Heart left ventricle (tissue), 16 donors: ENCODE results near the gene TNRC6B. TPM values are rescaled to one million over a fixed set of nuclear protein-coding genes. Genes with fewer than 3 reads are reported as not detected.

ENCODE experiments used
- ATAC-seq, 4 donors: fragments of 200-7000 bp; cut with Tn5 transposase; one replicate each; pipeline ENCODE4 v1.9.1; 2020 to 2022; ENCODE audit warnings: moderate library complexity in 4 of 4, mild to moderate bottlenecking in 3 of 4, moderate number of reproducible peaks in 1 of 4
- DNase-seq, 5 donors: peaks; one replicate each; pipeline ENCODE4 v3.0.0-alpha.2; 2020
- H3K27ac ChIP-seq, 12 donors: fragments of 200-600 bp; sonication (generic) in 4 of 12; one replicate each; pipeline versions ENCODE4 v1.5.0 to v1.8.0; 2016 to 2022; ENCODE audit warnings: mild to moderate bottlenecking in 2 of 12
- H3K27me3 ChIP-seq, 9 donors: fragments of 200-600 bp; sonication (generic) in 2 of 9; one replicate each; pipeline versions ENCODE4 v1.5.1 to v1.8.0; 2016 to 2022; ENCODE audit warnings: mild to moderate bottlenecking in 3 of 9
- H3K36me3 ChIP-seq, 9 donors: fragments of 200-600 bp; sonication (generic) in 2 of 9; one replicate each; pipeline versions ENCODE4 v1.5.0 to v1.8.0; 2018 to 2022; ENCODE audit warnings: mild to moderate bottlenecking in 2 of 9
- H3K4me1 ChIP-seq, 12 donors: fragments of 200-600 bp; sonication (generic) in 4 of 12; one replicate each; pipeline versions ENCODE4 v1.5.0 to v1.8.0; 2016 to 2022; ENCODE audit warnings: mild to moderate bottlenecking in 3 of 12
- H3K4me3 ChIP-seq, 12 donors: fragments of 200-600 bp; sonication (generic) in 4 of 12; one replicate each; pipeline versions ENCODE4 v1.5.0 to v1.8.0; 2017 to 2022; ENCODE audit warnings: mild to moderate bottlenecking in 9 of 12, moderate library complexity in 4 of 12
- H3K9me3 ChIP-seq, 12 donors: fragments of 200-600 bp; sonication (generic) in 4 of 12; one replicate each; pipeline versions ENCODE4 v1.5.0 to v1.8.0; 2016 to 2022; ENCODE audit warnings: mild to moderate bottlenecking in 1 of 12
- POLR2A ChIP-seq, 2 donors: fragments of 450-650 bp; IDR thresholded peaks; one replicate each; pipeline ENCODE4 v1.6.1; 2017; ENCODE audit warnings: antibody characterized with exemption in 2 of 2, mild to moderate bottlenecking in 2 of 2, moderate library complexity in 2 of 2
- WGBS, 4 donors: extraction: QIAGEN DNeasy Blood & Tissue Kit in 2 of 4; methylation state at CpG; one replicate each; pipeline versions ENCODE4 v1.1.5 to v1.1.7; 2013 to 2018; 5-methylcytosine and 5-hydroxymethylcytosine counted together
- intact Hi-C, 10 donors: fragments of 100-400 bp; cut with DNase I; formaldehyde crosslinking; loops; one replicate each; pipeline versions ENCODE4 v1.11.1 to v1.14.2; 2022
- polyA plus RNA-seq, 2 donors: library from polyadenylated mRNA; stranded (reverse); fragments of 200-250 nt; gene quantifications; one replicate each; pipeline ENCODE4 v1.2.3, GENCODE V29; 2013
- total RNA-seq, 9 donors: library from RNA; depleted of rRNA in 2 of 9; stranded (reverse); fragments of >200 nt in 2 of 9; fragmentation: NEBNext Ultra II Directional in 3 of 9; extraction: Animal tissue kit (Norgen Biotek cat#: 25700) in 3 of 9; gene quantifications; one replicate each; pipeline versions ENCODE4 v1.1.0 to v1.2.4, GENCODE V29; 2016 to 2023
- TF ChIP-seq, protein P1 (sequence below), 12 donors: fragments of 200-600 bp; sonication (generic) in 4 of 12; IDR thresholded peaks; one replicate each; pipeline versions ENCODE4 v1.5.0 to v1.8.0; 2018 to 2022; ENCODE audit warnings: antibody characterized with exemption in 12 of 12, mild to moderate bottlenecking in 5 of 12
- donor health status: ischemic (EF 13 %, LVEDD 7.1; RV severe dilation, severe dysfunction).
- donor health status: healthy with polysubstance abuse.
- donor health status: DM: no; HTN: yes; CAD: no.
- donor health status: DM: no; HTN: no; CAD: no.
- donor health status: ischemic (EF 25% LVEDD 6.9; RV normal size, moderate dysfunction).
- donor health status: ischemic (EF 25% LVEDD 5.7; RV mildly dilated, moderate dysfunction).
- donor health status: healthy.
- donor health status: DM: yes; HTN: yes; CAD: no.
- donor health status: ischemic (EF 35%, LVEDD 5.7; RV mildly dilated, moderate dysfunction).
- donor health status: nonischemic (EF 11% LVEDD 7.7; RV severe dilation, severe dysfunction).
- donor health status: DM: yes; HTN: yes; CAD: no.
- donor health status: PGD.
- donor health status: ischemic (EF 29% LVEDD 5.4; RV normal size, mild dysfunction).
- donor health status: nonischemic (EF 23%, LVEDD 6.1; RV moderate dilation, normal function).

TNRC6B gene
- total and polyA plus RNA-seq, 11 donors = 13.2 to 62.4 (median 39.3) TPM

DNA sequence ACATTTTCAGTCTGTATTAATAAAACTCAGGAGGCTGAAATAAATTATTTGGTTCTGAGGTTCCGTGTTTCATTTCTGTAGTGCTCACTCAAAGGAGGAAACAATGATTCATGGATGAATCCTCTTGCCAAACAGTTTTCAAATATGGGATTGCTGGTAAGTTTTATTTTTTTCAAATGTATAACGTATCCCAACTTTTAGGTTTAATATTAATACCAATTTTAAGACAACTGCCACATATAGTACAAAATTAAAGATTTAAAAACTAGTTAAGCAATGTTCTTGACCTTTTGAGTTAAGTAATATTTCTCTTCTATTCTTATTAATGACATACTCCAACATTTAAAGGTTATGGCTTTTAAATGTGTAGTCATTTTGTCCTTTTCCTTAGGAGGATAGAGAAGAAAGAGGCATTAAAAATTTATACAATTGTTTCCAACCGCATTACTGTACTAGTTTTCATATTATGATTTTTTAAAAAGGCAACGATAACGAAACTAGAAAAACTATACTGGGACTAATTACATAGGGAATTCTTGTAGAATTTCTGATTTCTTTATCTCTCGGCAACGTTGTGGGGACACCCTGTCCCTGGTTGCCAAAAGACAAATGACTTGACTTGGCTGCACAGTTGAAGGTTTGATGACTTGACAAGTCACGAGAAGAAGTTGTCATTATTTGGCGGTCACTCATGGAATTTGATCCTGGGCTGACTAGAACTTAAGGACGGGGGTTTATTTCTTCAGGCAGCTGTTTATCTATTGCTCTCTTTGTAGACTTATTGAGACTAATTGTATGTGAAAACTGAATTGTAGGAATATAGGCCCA, 99.5 kb downstream of the TNRC6B start:
- H3K4me1 ChIP-seq = peaks cover 0 to 47% (median 15%) of the 10 kb centered on the region in 12 donors
- peak in 2 of 5 donors; percentile 31 to 45 for DNase-seq
- intact Hi-C loops = loop anchor here in 8 of 10 donors (5.0 to 10.0 kb wide), 9 partner anchors 62 to 232 kb away; partner anchors contain the start of genes TNRC6B (in 5 of the 8) and ADSL (in 1 of the 8)

DNA sequence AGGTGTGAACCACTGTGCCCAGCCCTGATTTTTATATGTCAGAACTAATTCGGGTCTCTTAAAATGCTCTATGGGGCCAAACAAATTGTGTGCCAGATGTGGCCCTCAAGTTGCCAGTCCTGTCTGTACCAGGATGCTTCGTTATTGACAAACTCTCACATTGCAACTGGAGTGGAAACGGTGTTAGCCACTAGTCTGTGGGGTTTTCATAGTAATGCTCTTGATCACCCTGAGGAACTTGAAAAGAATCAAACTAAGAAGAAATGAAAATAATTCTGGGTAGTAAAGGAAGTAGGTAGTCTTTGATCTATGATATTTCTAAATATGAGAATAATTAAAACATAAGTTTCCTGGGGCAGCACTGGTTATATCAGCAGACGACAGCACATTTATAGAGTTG, 101.3 kb downstream of the TNRC6B start:
- intact Hi-C loops = loop anchor here in 8 of 10 donors (5.0 to 10.0 kb wide), 9 partner anchors 64 to 234 kb away; partner anchors contain the start of genes TNRC6B (in 5 of the 8) and ADSL (in 1 of the 8)
- 94 to 96% (median 96%) methylated on average over 4 of the region's 4 CpGs for WGBS, 4 donors
- H3K36me3 ChIP-seq = peaks cover 0 to 76% (median 58%) of the 10 kb centered on the region in 9 donors

More for the DNA sequence above, 99.5 kb downstream of the TNRC6B start:
- Histone ChIP-seq H3K27me3 (no peaks in the 10 kb centered on the region), H3K27ac (peak overlapping the region; percentile 58 to 87 (median 80)), H3K9me3 (no peaks in the 10 kb centered on the region), H3K4me3 (peak overlapping the region in 11 of 12 donors; percentile 3 to 51 (median 43)), H3K36me3 (peaks cover 0 to 75% (median 63%) of the 10 kb centered on the region in 9 donors)
- 30 to 51% (median 35%) methylated on average over 10 of the region's 10 CpGs for WGBS, 4 donors
- ATAC-seq = peak; percentile 60 to 76 (median 69)
- TF ChIP-seq, protein P1, sequence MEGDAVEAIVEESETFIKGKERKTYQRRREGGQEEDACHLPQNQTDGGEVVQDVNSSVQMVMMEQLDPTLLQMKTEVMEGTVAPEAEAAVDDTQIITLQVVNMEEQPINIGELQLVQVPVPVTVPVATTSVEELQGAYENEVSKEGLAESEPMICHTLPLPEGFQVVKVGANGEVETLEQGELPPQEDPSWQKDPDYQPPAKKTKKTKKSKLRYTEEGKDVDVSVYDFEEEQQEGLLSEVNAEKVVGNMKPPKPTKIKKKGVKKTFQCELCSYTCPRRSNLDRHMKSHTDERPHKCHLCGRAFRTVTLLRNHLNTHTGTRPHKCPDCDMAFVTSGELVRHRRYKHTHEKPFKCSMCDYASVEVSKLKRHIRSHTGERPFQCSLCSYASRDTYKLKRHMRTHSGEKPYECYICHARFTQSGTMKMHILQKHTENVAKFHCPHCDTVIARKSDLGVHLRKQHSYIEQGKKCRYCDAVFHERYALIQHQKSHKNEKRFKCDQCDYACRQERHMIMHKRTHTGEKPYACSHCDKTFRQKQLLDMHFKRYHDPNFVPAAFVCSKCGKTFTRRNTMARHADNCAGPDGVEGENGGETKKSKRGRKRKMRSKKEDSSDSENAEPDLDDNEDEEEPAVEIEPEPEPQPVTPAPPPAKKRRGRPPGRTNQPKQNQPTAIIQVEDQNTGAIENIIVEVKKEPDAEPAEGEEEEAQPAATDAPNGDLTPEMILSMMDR (IDR thresholded peaks at IDR 0.05) = no peak
- no peak for TF ChIP-seq POLR2A (IDR thresholded peaks at IDR 0.05)

DNA sequence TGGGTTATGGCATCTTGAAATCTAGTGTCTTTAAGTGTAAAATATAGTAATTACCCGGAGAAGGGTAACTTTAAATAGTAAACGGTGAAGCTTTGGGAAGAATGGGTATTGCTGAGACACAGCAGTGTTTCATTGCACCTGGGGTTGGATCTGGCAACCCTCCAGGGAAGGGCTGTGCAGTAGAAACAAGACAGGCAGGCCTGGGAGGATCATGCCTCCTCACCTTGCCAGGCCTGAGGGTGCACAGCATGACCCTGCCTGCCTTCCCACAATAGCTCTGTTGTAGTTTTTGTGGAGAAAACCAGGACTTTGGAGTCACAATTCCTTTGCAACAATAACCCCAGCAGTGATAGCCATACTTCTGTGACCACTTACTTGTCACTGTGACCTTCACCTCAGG, 104.0 kb downstream of the TNRC6B start:
- TF ChIP-seq, protein P1 (IDR thresholded peaks at IDR 0.05) = no peak
- no peak for TF ChIP-seq POLR2A (IDR thresholded peaks at IDR 0.05)
- Histone ChIP-seq H3K36me3 (peaks cover 0 to 88% (median 67%) of the 10 kb centered on the region in 9 donors), H3K27me3 (no peaks in the 10 kb centered on the region), H3K9me3 (no peaks in the 10 kb centered on the region), H3K4me1 (peaks cover 0 to 18% (median 10%) of the 10 kb centered on the region in 12 donors), H3K4me3 (no peak overlapping the region), H3K27ac (no peak overlapping the region)
- intact Hi-C loops = loop anchor here in 2 of 10 donors (5.0 to 10.0 kb wide), 2 partner anchors 234 to 247 kb away; no protein-coding TSS in a partner anchor
- WGBS, 4 donors = 84 to 88% (median 88%) methylated on average over 2 of the region's 2 CpGs
- no peak for ATAC-seq
- peak in 1 of 5 donors; percentile 44 for DNase-seq

More for the DNA sequence above, 101.3 kb downstream of the TNRC6B start:
- Histone ChIP-seq H3K4me1 (peaks cover 0 to 37% (median 15%) of the 10 kb centered on the region in 12 donors), H3K27ac (peak overlapping the region in 1 of 12 donors; percentile 17), H3K4me3 (no peak overlapping the region), H3K27me3 (no peaks in the 10 kb centered on the region), H3K9me3 (no peaks in the 10 kb centered on the region)
- TF ChIP-seq, protein P1 (IDR thresholded peaks at IDR 0.05) = no peak
- TF ChIP-seq POLR2A (IDR thresholded peaks at IDR 0.05) = no peak
- ATAC-seq = no peak
- DNase-seq = no peak

DNA sequence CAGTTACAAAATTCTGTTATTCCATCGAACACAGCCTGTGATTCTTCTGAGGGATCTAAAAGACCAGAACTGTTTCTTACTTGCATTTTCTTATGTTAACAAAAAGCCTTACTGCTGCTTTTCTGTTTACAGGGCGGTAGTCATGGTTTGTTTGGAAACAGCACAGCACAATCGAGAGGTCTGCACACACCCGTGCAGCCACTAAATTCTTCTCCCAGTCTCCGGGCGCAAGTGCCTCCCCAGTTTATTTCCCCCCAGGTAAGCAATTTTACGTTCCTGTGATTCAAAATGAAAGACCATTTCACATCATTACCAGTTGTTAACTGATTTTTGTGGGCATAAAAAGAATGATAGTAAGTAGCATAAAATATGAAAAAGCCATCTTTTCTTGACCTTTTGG, 107.8 kb downstream of the TNRC6B start:
- H3K27me3 ChIP-seq = no peaks in the 10 kb centered on the region
- WGBS, 4 donors = 84 to 92% (median 87%) methylated on average over 7 of the region's 7 CpGs
- H3K4me1 ChIP-seq = peaks cover 0 to 18% (median 2%) of the 10 kb centered on the region in 12 donors
- peak overlapping the region in 1 of 12 donors; percentile 10 for H3K27ac ChIP-seq
- H3K9me3 ChIP-seq = no peaks in the 10 kb centered on the region
- TF ChIP-seq POLR2A (IDR thresholded peaks at IDR 0.05) = no peak
- TF ChIP-seq, protein P1 (IDR thresholded peaks at IDR 0.05) = no peak
- DNase-seq (no peak), ATAC-seq (no peak)
- H3K4me3 ChIP-seq = no peak overlapping the region
- H3K36me3 ChIP-seq = peaks cover 0 to 98% (median 82%) of the 10 kb centered on the region in 9 donors
- intact Hi-C loops = loop anchor here in 2 of 10 donors (5.0 to 10.0 kb wide), 2 partner anchors 37 to 251 kb away; no protein-coding TSS in a partner anchor
